OCI-LY7 (cell line): Measurements from ENCODE around the gene CDHR5. TPM values are rescaled to one million over a fixed set of nuclear protein-coding genes. Genes with fewer than 3 reads are reported as not detected.

Experiments used
- BruUV-seq: library from RNA; stranded (reverse); fragments of 400-500 nt; replicated peaks from 2 replicates; lab custom pipeline; 2021; lab: Mats Ljungman, UMichigan
- CTCF ChIA-PET: fragments of 300-600 bp; sonication (Branson Sonifier 250); formaldehyde crosslinking; loops from one replicate; lab custom pipeline; 2022; ENCODE audit warnings: antibody characterized with exemption; ENCODE audit not compliant: unreplicated experiment; lab: Charles Lee
- POLR2A ChIA-PET: fragments of 300-600 bp; sonication (Branson Sonifier 250); formaldehyde crosslinking; loops from one replicate; lab custom pipeline; 2022; ENCODE audit warnings: antibody characterized with exemption; lab: Charles Lee
- DNase-seq: peaks from one replicate; pipeline ENCODE4 v3.0.0-alpha.2; 2015; ENCODE audit warnings: low spot score
- H2AFZ ChIP-seq: fragments of 200-600 bp; sonication (generic), shearing (Covaris generic); 2 replicates; pipeline ENCODE4 v1.6.1; 2014; ENCODE audit warnings: mild to moderate bottlenecking, antibody characterized with exemption, low read length, moderate library complexity
- H3K27ac ChIP-seq: fragments of 200-600 bp; sonication (generic); 2 replicates; pipeline ENCODE4 v1.5.1; 2014; ENCODE audit warnings: mixed run types, low read depth, mild to moderate bottlenecking, moderate library complexity, low read length, inconsistent platforms; ENCODE audit not compliant: poor library complexity, severe bottlenecking
- H3K36me3 ChIP-seq: fragments of 200-600 bp; sonication (generic); 2 replicates; pipeline ENCODE4 v1.6.1; 2014; ENCODE audit warnings: mild to moderate bottlenecking, antibody characterized with exemption, low read length, moderate library complexity, mixed read lengths; ENCODE audit not compliant: insufficient read depth
- H3K4me1 ChIP-seq: fragments of 200-600 bp; sonication (generic); 2 replicates; pipeline ENCODE4 v1.5.1; 2014; ENCODE audit warnings: mild to moderate bottlenecking, low read length; ENCODE audit not compliant: insufficient read depth, poor library complexity, severe bottlenecking
- H3K4me2 ChIP-seq: fragments of 200-600 bp; sonication (generic); 2 replicates; pipeline ENCODE4 v1.6.1; 2014; ENCODE audit warnings: mild to moderate bottlenecking, low read length
- H3K4me3 ChIP-seq: fragments of 200-600 bp; sonication (generic); 2 replicates; pipeline ENCODE4 v1.5.1; 2014; ENCODE audit warnings: mild to moderate bottlenecking, low read depth, low read length; ENCODE audit not compliant: poor library complexity, severe bottlenecking
- H3K79me2 ChIP-seq: fragments of 200-600 bp; sonication (generic); 2 replicates; pipeline ENCODE4 v1.6.1; 2016; ENCODE audit warnings: low read depth, mild to moderate bottlenecking, low read length, moderate library complexity, mixed read lengths; ENCODE audit not compliant: insufficient read depth
- H3K9me2 ChIP-seq: fragments of 200-600 bp; sonication (generic); 2 replicates; pipeline ENCODE4 v1.6.1; 2016; ENCODE audit warnings: mild to moderate bottlenecking, low read length, mixed read lengths; ENCODE audit not compliant: insufficient read depth
- H3K9me3 ChIP-seq: fragments of 200-600 bp; sonication (generic); 2 replicates; pipeline ENCODE4 v1.6.1; 2014; ENCODE audit warnings: mild to moderate bottlenecking, mixed run types, low read length, mixed read lengths
- H4K20me1 ChIP-seq: fragments of 200-600 bp; sonication (generic); 2 replicates; pipeline ENCODE4 v1.6.1; 2014; ENCODE audit warnings: mild to moderate bottlenecking, antibody characterized with exemption, low read length, moderate library complexity, mixed read lengths; ENCODE audit not compliant: insufficient read depth
- CTCF ChIP-seq: fragments of 200-600 bp; sonication (generic); conservative IDR thresholded peaks from 2 replicates; pipeline ENCODE4 v1.5.1; 2014; ENCODE audit warnings: mild to moderate bottlenecking, antibody characterized with exemption, low read length, moderate library complexity, mixed read lengths
- EZH2phosphoT487 ChIP-seq: fragments of 200-600 bp; sonication (generic); IDR thresholded peaks from 2 replicates; pipeline ENCODE4 v1.6.1; 2018; ENCODE audit warnings: low read depth, borderline replicate concordance, mild to moderate bottlenecking, mixed run types, antibody characterized with exemption, low read length, moderate library complexity, mixed read lengths
- intact Hi-C: fragments of 100-400 bp; cut with micrococcal nuclease; formaldehyde crosslinking; loops from one replicate; pipeline ENCODE4 v1.10.0; 2022; ENCODE audit not compliant: unreplicated experiment
- microRNA-seq: library from miRNA; unstranded; fragments of <30 nt; microRNA quantifications from one replicate; pipeline ENCODE4 v1.2.0, GENCODE V29; 2022; ENCODE audit warnings: borderline replicate concordance
- small RNA-seq: library from RNA; depleted of rRNA; stranded (forward); fragments of <200 nt; gene quantifications from one replicate; pipeline ENCODE3, GENCODE V24; 2014
- total RNA-seq, 2 experiments: library from RNA; depleted of rRNA in 1 of 2; stranded (reverse); fragments of >200 nt in 1 of 2; shearing (Covaris generic) in 1 of 2; gene quantifications; 2 replicates each; pipeline ENCODE4 v1.2.3, GENCODE V29; 2014 to 2022

Gene CDHR5
- total RNA-seq, 2 experiments from 2014 or later, result not detected

GRCh38 chr11:567011-567628 lies 57.6 kb downstream of the CDHR5 start:
- Histone ChIP-seq H3K4me2 (peak overlapping the region; percentile 94), H3K4me1 (peaks cover 18% of the 10 kb centered on the region), H3K9me3 (no peaks in the 10 kb centered on the region), H3K9me2 (no peaks in the 10 kb centered on the region), H3K27ac (no peak overlapping the region), H2AFZ (no peak overlapping the region), H4K20me1 (no peaks in the 10 kb centered on the region), H3K79me2 (no peaks in the 10 kb centered on the region), H3K4me3 (peak overlapping the region; percentile 84), H3K36me3 (no peaks in the 10 kb centered on the region)
- intact Hi-C loops, result loop anchor here (5.0 kb wide), 1 partner anchor 230 kb away; the partner anchor contains the start of gene SLC25A22
- ChIA-PET CTCF (no interaction called here), POLR2A (no interaction called here)
- BruUV-seq, result no TSS peak
- no peak for TF ChIP-seq EZH2phosphoT487
- TF ChIP-seq CTCF, result no peak
- DNase-seq, result no peak

Small RNA genes lying within 50 kb of the gene (microRNA-seq; reads per million reads assigned to microRNA genes)
- gene MIR210, result 778 reads per million, percentile 82 among the genes with 10 or more reads in this experiment

Small RNA genes lying within 50 kb of the gene (small RNA-seq; reads per million reads assigned to genes)
- 17.7 reads per million, percentile 97 among the genes with 10 or more reads in this experiment for gene MIR210

Other genes with a start within 250 kb of the CDHR5 start
- gene PKP3, start 230.7 kb downstream of the CDHR5 start, total RNA-seq (2014; rRNA removed; shearing (Covaris generic)), result not detected in 2 replicates
- not detected in 2 replicates for gene PKP3, start 230.7 kb downstream of the CDHR5 start, total RNA-seq (2022)
- 36.9 and 57.2 TPM in 2 replicates for gene SIGIRR, start 210.0 kb downstream of the CDHR5 start, total RNA-seq (2014; rRNA removed; shearing (Covaris generic))
- gene SIGIRR, start 210.0 kb downstream of the CDHR5 start, total RNA-seq (2022), result 25.3 and 29.2 TPM in 2 replicates
- 22.2 and 25.7 TPM in 2 replicates for gene ANO9, start 182.9 kb downstream of the CDHR5 start, total RNA-seq (2014; rRNA removed; shearing (Covaris generic))
- 27.6 and 28.2 TPM in 2 replicates for gene ANO9, start 182.9 kb downstream of the CDHR5 start, total RNA-seq (2022)
- 19.6 and 27.8 TPM in 2 replicates for gene PTDSS2, start 174.7 kb downstream of the CDHR5 start, total RNA-seq (2014; rRNA removed; shearing (Covaris generic))
- gene PTDSS2, start 174.7 kb downstream of the CDHR5 start, total RNA-seq (2022), result 30.3 and 32.7 TPM in 2 replicates
- gene RNH1, start 117.7 kb downstream of the CDHR5 start, total RNA-seq (2014; rRNA removed; shearing (Covaris generic)), result 57.1 and 65.7 TPM in 2 replicates
- gene RNH1, start 117.7 kb downstream of the CDHR5 start, total RNA-seq (2022), result 48.8 and 65.5 TPM in 2 replicates
- gene HRAS, start 89.4 kb downstream of the CDHR5 start, total RNA-seq (2014; rRNA removed; shearing (Covaris generic)), result 53.0 and 67.8 TPM in 2 replicates
- gene HRAS, start 89.4 kb downstream of the CDHR5 start, total RNA-seq (2022), result 40.1 and 46.9 TPM in 2 replicates
- gene LRRC56, start 87.4 kb downstream of the CDHR5 start, total RNA-seq (2014; rRNA removed; shearing (Covaris generic)), result 1.2 and 1.6 TPM in 2 replicates
- gene LRRC56, start 87.4 kb downstream of the CDHR5 start, total RNA-seq (2022), result 1.5 and 2.5 TPM in 2 replicates
- gene LMNTD2, start 64.2 kb downstream of the CDHR5 start, total RNA-seq (2014; rRNA removed; shearing (Covaris generic)), result 4.7 and 7.5 TPM in 2 replicates
- gene LMNTD2, start 64.2 kb downstream of the CDHR5 start, total RNA-seq (2022), result 16.9 and 17.7 TPM in 2 replicates
- 18.0 and 22.1 TPM in 2 replicates for gene RASSF7, start 64.0 kb downstream of the CDHR5 start, total RNA-seq (2014; rRNA removed; shearing (Covaris generic))
- gene RASSF7, start 64.0 kb downstream of the CDHR5 start, total RNA-seq (2022), result 11.8 and 15.1 TPM in 2 replicates
- gene PHRF1, start 48.5 kb downstream of the CDHR5 start, total RNA-seq (2014; rRNA removed; shearing (Covaris generic)), result 23.3 and 25.6 TPM in 2 replicates
- gene PHRF1, start 48.5 kb downstream of the CDHR5 start, total RNA-seq (2022), result 43.8 and 45.4 TPM in 2 replicates
- gene IRF7, start 9.0 kb downstream of the CDHR5 start, total RNA-seq (2014; rRNA removed; shearing (Covaris generic)), result 18.7 and 20.9 TPM in 2 replicates
- gene IRF7, start 9.0 kb downstream of the CDHR5 start, total RNA-seq (2022), result 15.8 and 16.6 TPM in 2 replicates
- not detected in 2 replicates for gene SCT, start 2.2 kb upstream of the CDHR5 start, total RNA-seq (2014; rRNA removed; shearing (Covaris generic))
- not detected in 2 replicates for gene SCT, start 2.2 kb upstream of the CDHR5 start, total RNA-seq (2022)
- gene DRD4, start 12.3 kb upstream of the CDHR5 start, total RNA-seq (2014; rRNA removed; shearing (Covaris generic)), result 0.16 and 2.2 TPM in 2 replicates
- gene DRD4, start 12.3 kb upstream of the CDHR5 start, total RNA-seq (2022), result 3.1 and 3.5 TPM in 2 replicates
- gene DEAF1, start 70.3 kb upstream of the CDHR5 start, total RNA-seq (2014; rRNA removed; shearing (Covaris generic)), result 35.6 and 42.7 TPM in 2 replicates
- gene DEAF1, start 70.3 kb upstream of the CDHR5 start, total RNA-seq (2022), result 63.0 and 66.2 TPM in 2 replicates
- 52.8 and 56.8 TPM in 2 replicates for gene TMEM80, start 70.9 kb upstream of the CDHR5 start, total RNA-seq (2014; rRNA removed; shearing (Covaris generic))
- gene TMEM80, start 70.9 kb upstream of the CDHR5 start, total RNA-seq (2022), result 51.6 and 52.7 TPM in 2 replicates
- gene EPS8L2, start 81.3 kb upstream of the CDHR5 start, total RNA-seq (2014; rRNA removed; shearing (Covaris generic)), result 3.8 and 4.8 TPM in 2 replicates
- 7.1 and 9.3 TPM in 2 replicates for gene EPS8L2, start 81.3 kb upstream of the CDHR5 start, total RNA-seq (2022)
- gene TALDO1, start 122.5 kb upstream of the CDHR5 start, total RNA-seq (2014; rRNA removed; shearing (Covaris generic)), result 209 and 226 TPM in 2 replicates
- 172 and 195 TPM in 2 replicates for gene TALDO1, start 122.5 kb upstream of the CDHR5 start, total RNA-seq (2022)
- 73.3 and 109 TPM in 2 replicates for gene GATD1, start 152.5 kb upstream of the CDHR5 start, total RNA-seq (2014; rRNA removed; shearing (Covaris generic))
- 117 and 141 TPM in 2 replicates for gene GATD1, start 152.5 kb upstream of the CDHR5 start, total RNA-seq (2022)
- gene CEND1, start 165.1 kb upstream of the CDHR5 start, total RNA-seq (2014; rRNA removed; shearing (Covaris generic)), result 17.5 and 17.6 TPM in 2 replicates
- gene CEND1, start 165.1 kb upstream of the CDHR5 start, total RNA-seq (2022), result 25.6 and 32.5 TPM in 2 replicates
- 22.7 and 30.8 TPM in 2 replicates for gene SLC25A22, start 173.3 kb upstream of the CDHR5 start, total RNA-seq (2014; rRNA removed; shearing (Covaris generic))
- gene SLC25A22, start 173.3 kb upstream of the CDHR5 start, total RNA-seq (2022), result 46.2 and 50.9 TPM in 2 replicates
- gene PIDD1, start 180.3 kb upstream of the CDHR5 start, total RNA-seq (2014; rRNA removed; shearing (Covaris generic)), result 31.2 and 33.6 TPM in 2 replicates
- gene PIDD1, start 180.3 kb upstream of the CDHR5 start, total RNA-seq (2022), result 47.7 and 49.1 TPM in 2 replicates
- 1,564 and 1,687 TPM in 2 replicates for gene RPLP2, start 185.0 kb upstream of the CDHR5 start, total RNA-seq (2014; rRNA removed; shearing (Covaris generic))
- 3,121 and 3,147 TPM in 2 replicates for gene RPLP2, start 185.0 kb upstream of the CDHR5 start, total RNA-seq (2022)
- 15.1 and 19.8 TPM in 2 replicates for gene PNPLA2, start 194.0 kb upstream of the CDHR5 start, total RNA-seq (2014; rRNA removed; shearing (Covaris generic))
- 41.2 and 57.5 TPM in 2 replicates for gene PNPLA2, start 194.0 kb upstream of the CDHR5 start, total RNA-seq (2022)
- 2.2 and 2.8 TPM in 2 replicates for gene CRACR2B, start 203.0 kb upstream of the CDHR5 start, total RNA-seq (2014; rRNA removed; shearing (Covaris generic))
- gene CRACR2B, start 203.0 kb upstream of the CDHR5 start, total RNA-seq (2022), result 20.1 and 21.0 TPM in 2 replicates
- gene CD151, start 208.0 kb upstream of the CDHR5 start, total RNA-seq (2014; rRNA removed; shearing (Covaris generic)), result 0.28 TPM in 1 of 2 replicates, not detected in the other
- 0.84 and 1.0 TPM in 2 replicates for gene CD151, start 208.0 kb upstream of the CDHR5 start, total RNA-seq (2022)
- 206 and 224 TPM in 2 replicates for gene POLR2L, start 217.6 kb upstream of the CDHR5 start, total RNA-seq (2014; rRNA removed; shearing (Covaris generic))
- gene POLR2L, start 217.6 kb upstream of the CDHR5 start, total RNA-seq (2022), result 64.5 and 88.3 TPM in 2 replicates
- 8.9 and 12.1 TPM in 2 replicates for gene TSPAN4, start 217.9 kb upstream of the CDHR5 start, total RNA-seq (2014; rRNA removed; shearing (Covaris generic))
- 8.0 and 9.4 TPM in 2 replicates for gene TSPAN4, start 217.9 kb upstream of the CDHR5 start, total RNA-seq (2022)